A549 (cell line): ENCODE results near the gene TNRC18. TPM values are rescaled to one million over a fixed set of nuclear protein-coding genes. Genes with fewer than 3 reads are reported as not detected.

Experiments used
- ATAC-seq, 2 experiments: fragments of 200-7000 bp in 1 of 2; fragments of >200 bp in 1 of 2; cut with Nextera tagmentation in 1 of 2; cut with Tn5 transposase in 1 of 2; 3 replicates each; pipeline versions ENCODE4 v1.8.0 to v1.9.1; 2018 to 2020; ENCODE audit warnings: mild to moderate bottlenecking in 1 of 2, moderate library complexity in 1 of 2
- CTCF ChIA-PET: fragments of 300-600 bp; sonication (Branson Sonifier 250); formaldehyde crosslinking; extraction: SDS; loops from one replicate; lab custom pipeline; 2021; ENCODE audit warnings: antibody characterized with exemption, inconsistent platforms; lab: Yijun Ruan, JAX
- POLR2A ChIA-PET: fragments of 350-600 bp; formaldehyde crosslinking; extraction: SDS; loops from one replicate; lab custom pipeline; 2021; ENCODE audit warnings: antibody characterized with exemption, inconsistent platforms; lab: Yijun Ruan, JAX
- DNase-seq, 2 experiments: peaks; one replicate each; pipeline versions ENCODE4 v3.0.0 to v3.0.0-alpha.2; 2011 to 2016; ENCODE audit warnings: low read depth in 1 of 2, low spot score in 1 of 2
- FAIRE-seq: peaks from 2 replicates; lab custom pipeline; 2011; peaks lifted over from hg19 to GRCh38; lab: Jason Lieb, UNC
- H3K27ac ChIP-seq, 2 experiments: fragments of >200 bp; sonication (Bioruptor Twin); formaldehyde crosslinking; 3 replicates each; pipeline ENCODE4 v1.5.1; 2016 to 2017
- H3K4me1 ChIP-seq: fragments of >200 bp; sonication (Bioruptor Twin); formaldehyde crosslinking; 3 replicates; pipeline ENCODE4 v1.6.1; 2016
- H3K4me2 ChIP-seq: fragments of >200 bp; sonication (Bioruptor Twin); formaldehyde crosslinking; 3 replicates; pipeline ENCODE4 v1.6.1; 2016
- H3K4me3 ChIP-seq: fragments of >200 bp; sonication (Bioruptor Twin); formaldehyde crosslinking; 3 replicates; pipeline ENCODE4 v1.5.1; 2016
- H3K9me3 ChIP-seq: fragments of >200 bp; sonication (Bioruptor Twin); formaldehyde crosslinking; 3 replicates; pipeline ENCODE4 v1.6.1; 2016
- ATOH8 ChIP-seq: fragments of 250-450 bp; sonication (Bioruptor Pico); IDR thresholded peaks from 2 replicates; pipeline ENCODE4 v1.5.0; 2020; ENCODE audit warnings: low read depth, mild to moderate bottlenecking, moderate library complexity
- BHLHE40 ChIP-seq: IDR thresholded peaks from 2 replicates; pipeline ENCODE4 v1.6.1; 2012; ENCODE audit warnings: low read depth, low read length, inconsistent platforms
- CBX2 ChIP-seq: fragments of 200-600 bp; sonication (generic); IDR thresholded peaks from 2 replicates; pipeline ENCODE4 v1.6.1; 2016; ENCODE audit warnings: low read depth, mild to moderate bottlenecking, borderline replicate concordance
- CBX8 ChIP-seq: fragments of 200-600 bp; sonication (generic); IDR thresholded peaks from 2 replicates; pipeline ENCODE4 v1.6.1; 2016
- CHD2 ChIP-seq: fragments of 150-350 bp; IDR thresholded peaks from 2 replicates; pipeline ENCODE4 v1.6.1; 2014; ENCODE audit warnings: low read length; ENCODE audit not compliant: partially characterized antibody
- CHD4 ChIP-seq: fragments of 200-600 bp; sonication (generic); IDR thresholded peaks from 2 replicates; pipeline ENCODE4 v1.6.1; 2016; ENCODE audit warnings: antibody characterized with exemption, mild to moderate bottlenecking, borderline replicate concordance
- E2F6 ChIP-seq: IDR thresholded peaks from 2 replicates; pipeline ENCODE4 v1.6.1; 2012; ENCODE audit warnings: low read depth, borderline replicate concordance
- EHF ChIP-seq: fragments of 250-450 bp; sonication (Bioruptor Pico); IDR thresholded peaks from 2 replicates; pipeline ENCODE4 v1.5.0; 2020; ENCODE audit warnings: mild to moderate bottlenecking
- EHMT2 ChIP-seq: fragments of 200-600 bp; sonication (generic); IDR thresholded peaks from 2 replicates; pipeline ENCODE4 v1.6.1; 2016; ENCODE audit warnings: antibody characterized with exemption, low read depth, mild to moderate bottlenecking, moderate library complexity
- ESRRA ChIP-seq: fragments of 150-350 bp; IDR thresholded peaks from 2 replicates; pipeline ENCODE4 v1.6.1; 2014; ENCODE audit warnings: mild to moderate bottlenecking, low read length, borderline replicate concordance
- FOXS1 ChIP-seq: fragments of 250-450 bp; sonication (Bioruptor Pico); IDR thresholded peaks from 2 replicates; pipeline ENCODE4 v1.5.0; 2020; ENCODE audit warnings: mild to moderate bottlenecking, moderate library complexity
- GATA3 ChIP-seq: IDR thresholded peaks from 2 replicates; pipeline ENCODE4 v1.6.1; 2012; ENCODE audit warnings: borderline replicate concordance
- HDAC2 ChIP-seq: fragments of 200-600 bp; sonication (generic); IDR thresholded peaks from 2 replicates; pipeline ENCODE4 v1.6.1; 2016
- HOXB5 ChIP-seq: fragments of 250-450 bp; sonication (Bioruptor Pico); IDR thresholded peaks from 2 replicates; pipeline ENCODE4 v1.5.0; 2020; ENCODE audit warnings: mild to moderate bottlenecking, moderate library complexity
- JUN ChIP-seq, 2 experiments: fragments of >200 bp; sonication (Bioruptor Twin); formaldehyde crosslinking; IDR thresholded peaks; 2 replicates in 1 of 2; 3 replicates in 1 of 2; pipeline ENCODE4 v1.6.1; 2016 to 2017
- MAFK ChIP-seq: fragments of 450-650 bp; IDR thresholded peaks from 2 replicates; pipeline ENCODE4 v1.6.1; 2014; ENCODE audit not compliant: partially characterized antibody
- MAZ ChIP-seq: fragments of 150-350 bp; IDR thresholded peaks from 2 replicates; pipeline ENCODE4 v1.6.1; 2014; ENCODE audit warnings: antibody characterized with exemption, low read depth, low read length, borderline replicate concordance
- NR3C1 ChIP-seq: fragments of >200 bp; sonication (Bioruptor Twin); formaldehyde crosslinking; IDR thresholded peaks from 3 replicates; pipeline ENCODE4 v1.6.1; 2017
- PHF8 ChIP-seq: fragments of 200-600 bp; sonication (generic); IDR thresholded peaks from 2 replicates; pipeline ENCODE4 v1.6.1; 2016; ENCODE audit warnings: low read depth, mild to moderate bottlenecking, antibody characterized with exemption, moderate library complexity, borderline replicate concordance
- POLR2A ChIP-seq: IDR thresholded peaks from 2 replicates; pipeline ENCODE4 v1.6.1; 2012; ENCODE audit warnings: mild to moderate bottlenecking, low read length
- RARB ChIP-seq: fragments of 250-450 bp; sonication (Bioruptor Pico); IDR thresholded peaks from 2 replicates; pipeline ENCODE4 v1.8.0; 2021; ENCODE audit warnings: mild to moderate bottlenecking, moderate library complexity
- RCOR1 ChIP-seq: fragments of 150-350 bp; IDR thresholded peaks from 2 replicates; pipeline ENCODE4 v1.6.1; 2014; ENCODE audit warnings: antibody characterized with exemption, low read length, low read depth
- SREBF2 ChIP-seq: fragments of 450-650 bp; IDR thresholded peaks from 2 replicates; pipeline ENCODE4 v1.6.1; 2014; ENCODE audit warnings: mild to moderate bottlenecking, moderate library complexity
- TFCP2L1 ChIP-seq: fragments of 250-450 bp; sonication (Bioruptor Pico); IDR thresholded peaks from 2 replicates; pipeline ENCODE4 v1.5.0; 2021; ENCODE audit warnings: mild to moderate bottlenecking
- USF2 ChIP-seq: fragments of 450-650 bp; IDR thresholded peaks from 2 replicates; pipeline ENCODE4 v1.6.1; 2014; ENCODE audit warnings: antibody characterized with exemption
- ZC3H11A ChIP-seq: fragments of 450-650 bp; IDR thresholded peaks from 2 replicates; pipeline ENCODE4 v1.6.1; 2014; ENCODE audit warnings: antibody characterized with exemption, mild to moderate bottlenecking
- ZFP36 ChIP-seq: fragments of 450-650 bp; IDR thresholded peaks from 2 replicates; pipeline ENCODE4 v1.6.1; 2014; ENCODE audit warnings: borderline replicate concordance; ENCODE audit not compliant: partially characterized antibody
- WGBS: methylation state at CpG from one replicate; pipeline ENCODE4 v1.1.6; 2017; ENCODE audit errors: missing lambda C conversion rate; 5-methylcytosine and 5-hydroxymethylcytosine counted together
- polyA plus RNA-seq, 4 experiments: library from polyadenylated mRNA; depleted of rRNA in 3 of 4; stranded (reverse); fragments of >200 nt; fragmentation: RNase III in 1 of 4; extraction: RNeasy Plus Mini Kit Qiagen cat#74134 plus additional on column Dnase treatment in 1 of 4; gene quantifications; 2 replicates in 3 of 4; 3 replicates in 1 of 4; pipeline ENCODE4 v1.2.3, GENCODE V29; 2011 to 2017

Gene TNRC18
- polyA plus RNA-seq, 2 of the 4 experiments (the other 2 are of a cell fraction), result 15.5 to 39.9 TPM

GRCh38 chr7:5462216-5462615, 38.6 kb upstream of the TNRC18 start:
- FAIRE-seq, result no peak
- CTCF ChIA-PET, result interaction anchor here (1.3 to 2.1 kb wide), 2 partner anchors 8 to 11 kb away, joined by 3 to 13 read pairs; no protein-coding TSS in a partner anchor
- 90% methylated on average over 10 of the region's 10 CpGs for WGBS
- Histone ChIP-seq H3K4me2 (no peak overlapping the region), H3K9me3 (no peaks in the 10 kb centered on the region), H3K4me1 (no peaks in the 10 kb centered on the region), H3K27ac (no peak overlapping the region), H3K4me3 (no peak overlapping the region)
- no peak for DNase-seq
- TF ChIP-seq ZFP36 (no peak), EHMT2 (no peak), SREBF2 (no peak), HDAC2 (no peak), TFCP2L1 (CRISPR knock-in tag) (no peak), CBX8 (no peak), USF2 (no peak), CHD4 (no peak), EHF (CRISPR knock-in tag) (no peak), HOXB5 (CRISPR knock-in tag) (no peak), CBX2 (no peak), ESRRA (no peak), ATOH8 (CRISPR knock-in tag) (no peak), MAFK (no peak), MAZ (no peak), PHF8 (no peak), FOXS1 (CRISPR knock-in tag) (no peak)
- POLR2A ChIA-PET, result no interaction called here
- ATAC-seq, result no peak

GRCh38 chr7:5458921-5459480, 35.4 kb upstream of the TNRC18 start:
- TF ChIP-seq RARB (CRISPR knock-in tag), result no peak
- no peak for TF ChIP-seq GATA3
- TF ChIP-seq E2F6, result no peak
- no peak for TF ChIP-seq BHLHE40
- no peak for TF ChIP-seq JUN (IDR thresholded peaks at IDR 0.05)
- TF ChIP-seq RCOR1, result no peak
- no peak for TF ChIP-seq TFCP2L1 (CRISPR knock-in tag)
- TF ChIP-seq ZC3H11A, result no peak
- no peak for TF ChIP-seq POLR2A
- TF ChIP-seq NR3C1, result no peak
- no peak for TF ChIP-seq CHD4
- TF ChIP-seq CHD2, result no peak
- TF ChIP-seq USF2, result no peak

More at GRCh38 chr7:5458921-5459480, 35.4 kb upstream of the TNRC18 start:
- Histone ChIP-seq H3K27ac (no peak overlapping the region), H3K4me2 (no peak overlapping the region), H3K4me1 (no peaks in the 10 kb centered on the region), H3K4me3 (no peak overlapping the region), H3K9me3 (no peaks in the 10 kb centered on the region)
- ATAC-seq, result no peak
- CTCF ChIA-PET, result interaction anchor here (1.4 to 2.8 kb wide), 4 partner anchors 9 to 219 kb away, joined by 3 to 9 read pairs (median 4); no protein-coding TSS in a partner anchor
- POLR2A ChIA-PET, result no interaction called here
- DNase-seq, result no peak
- 75% methylated on average over 9 of the region's 9 CpGs for WGBS
- FAIRE-seq, result no peak
